ENCODE data around the gene PRDM5.

DNA sequence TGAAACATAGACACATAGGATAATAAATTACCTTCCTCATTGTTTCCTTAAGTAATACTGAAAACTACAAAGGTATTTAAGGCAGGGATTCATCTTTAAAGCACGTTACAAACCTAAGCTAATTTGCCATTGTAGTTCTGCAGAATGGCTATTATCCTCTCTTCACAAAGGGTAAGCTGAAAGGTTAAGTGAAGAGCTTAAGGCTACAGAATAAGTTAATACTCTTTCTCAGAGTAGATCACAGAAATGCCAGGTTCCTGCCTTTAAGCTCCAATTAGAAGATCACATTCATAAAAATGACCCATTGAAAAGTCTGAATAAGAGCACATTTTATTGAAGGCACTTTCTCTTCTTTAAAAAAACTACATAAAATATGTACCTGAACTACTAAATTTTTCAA is 42.1 kb upstream of the PRDM5 start:
- TF ChIP-seq POLR2A (IDR thresholded peaks at IDR 0.05), result no peak
- TF ChIP-seq, protein P1, sequence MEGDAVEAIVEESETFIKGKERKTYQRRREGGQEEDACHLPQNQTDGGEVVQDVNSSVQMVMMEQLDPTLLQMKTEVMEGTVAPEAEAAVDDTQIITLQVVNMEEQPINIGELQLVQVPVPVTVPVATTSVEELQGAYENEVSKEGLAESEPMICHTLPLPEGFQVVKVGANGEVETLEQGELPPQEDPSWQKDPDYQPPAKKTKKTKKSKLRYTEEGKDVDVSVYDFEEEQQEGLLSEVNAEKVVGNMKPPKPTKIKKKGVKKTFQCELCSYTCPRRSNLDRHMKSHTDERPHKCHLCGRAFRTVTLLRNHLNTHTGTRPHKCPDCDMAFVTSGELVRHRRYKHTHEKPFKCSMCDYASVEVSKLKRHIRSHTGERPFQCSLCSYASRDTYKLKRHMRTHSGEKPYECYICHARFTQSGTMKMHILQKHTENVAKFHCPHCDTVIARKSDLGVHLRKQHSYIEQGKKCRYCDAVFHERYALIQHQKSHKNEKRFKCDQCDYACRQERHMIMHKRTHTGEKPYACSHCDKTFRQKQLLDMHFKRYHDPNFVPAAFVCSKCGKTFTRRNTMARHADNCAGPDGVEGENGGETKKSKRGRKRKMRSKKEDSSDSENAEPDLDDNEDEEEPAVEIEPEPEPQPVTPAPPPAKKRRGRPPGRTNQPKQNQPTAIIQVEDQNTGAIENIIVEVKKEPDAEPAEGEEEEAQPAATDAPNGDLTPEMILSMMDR (IDR thresholded peaks at IDR 0.05), result no peak
- TF ChIP-seq POLR2AphosphoS5 (IDR thresholded peaks at IDR 0.05), result no peak

Data from prostate gland (tissue), 2 donors.